ENCODE measurements around the gene OR8B8.
A peak's percentile ranks its signal among the peaks of the same experiment; 100 is the strongest.
"Not testable (repeated sequence)": the region's sequence is repeated elsewhere in the genome, so short reads cannot be mapped to it uniquely, and the experiment has no call there.

OR8B8 gene

GRCh38 chr11:124445646-124446150 is at the start of gene OR8B8:
TSS of gene OR8B8 (minus strand) at chr11:124445696. CDS start at chr11:124441085, 4,611 bp downstream.
- no peak for DNase-seq (ENCODE audit: low read depth)

GRCh38 chr11:124493016-124493655 is 47.6 kb upstream of the OR8B8 start:
- no peak for DNase-seq (ENCODE audit: low read depth)

- DNase-seq (ENCODE audit: low read depth) = no peak
These were observed 37.9 kb upstream of the OR8B8 start for GRCh38 chr11:124483422-124483821.

GRCh38 chr11:124482362-124483147 is 37.1 kb upstream of the OR8B8 start:
- DNase-seq (ENCODE audit: low read depth) = no peak

GRCh38 chr11:124481365-124482323 is 36.1 kb upstream of the OR8B8 start:
- peak; percentile 27 for DNase-seq (ENCODE audit: low read depth)

GRCh38 chr11:124479561-124479960 is 34.1 kb upstream of the OR8B8 start:
- DNase-seq (ENCODE audit: low read depth) = no peak

- no peak for DNase-seq (ENCODE audit: low read depth)
These were observed 29.8 kb upstream of the OR8B8 start for GRCh38 chr11:124475265-124475664.

- DNase-seq (ENCODE audit: low read depth) = no peak
These were observed 29.3 kb upstream of the OR8B8 start for GRCh38 chr11:124474779-124475178.

- DNase-seq (ENCODE audit: low read depth) = no peak
These were observed 28.6 kb upstream of the OR8B8 start for GRCh38 chr11:124474079-124474478.

- DNase-seq (ENCODE audit: low read depth) = no peak
These were observed 28.0 kb upstream of the OR8B8 start for GRCh38 chr11:124473476-124473875.

- no peak for DNase-seq (ENCODE audit: low read depth)
These were observed 25.2 kb upstream of the OR8B8 start for GRCh38 chr11:124470561-124471227.

- DNase-seq (ENCODE audit: low read depth) = no peak
These were observed 22.0 kb upstream of the OR8B8 start for GRCh38 chr11:124467381-124467927.

GRCh38 chr11:124465368-124465767 is 19.9 kb upstream of the OR8B8 start:
- DNase-seq (ENCODE audit: low read depth) = no peak

- no peak for DNase-seq (ENCODE audit: low read depth)
These were observed 18.5 kb upstream of the OR8B8 start for GRCh38 chr11:124463990-124464389.

- no peak for DNase-seq (ENCODE audit: low read depth)
These were observed 17.8 kb upstream of the OR8B8 start for GRCh38 chr11:124463324-124463723.

- DNase-seq (ENCODE audit: low read depth) = no peak
These were observed 15.0 kb upstream of the OR8B8 start for GRCh38 chr11:124460459-124460858.

- DNase-seq (ENCODE audit: low read depth) = not testable (repeated sequence)
These were observed 13.9 kb upstream of the OR8B8 start for GRCh38 chr11:124459379-124459778.

- no peak for DNase-seq (ENCODE audit: low read depth)
These were observed 9.1 kb upstream of the OR8B8 start for GRCh38 chr11:124454552-124454951.

- DNase-seq (ENCODE audit: low read depth) = no peak
These were observed 1.4 kb upstream of the OR8B8 start for GRCh38 chr11:124446916-124447315.

- DNase-seq (ENCODE audit: low read depth) = no peak
These were observed 2.6 kb downstream of the OR8B8 start for GRCh38 chr11:124442847-124443246.

GRCh38 chr11:124442442-124442841 is 3.1 kb downstream of the OR8B8 start:
- DNase-seq (ENCODE audit: low read depth) = no peak

Measured in non-pigmented ciliary epithelial cell (primary cell).